SU-DHL-6 (cell line): ENCODE data around the gene AKAP8.

Source experiments
- EZH2phosphoT487 ChIP-seq: fragments of 200-600 bp; sonication (generic), shearing (Covaris generic); conservative IDR thresholded peaks from 2 replicates; pipeline ENCODE4 v1.6.1; 2018; ENCODE audit warnings: mild to moderate bottlenecking, antibody characterized with exemption, low read length, moderate library complexity, mixed read lengths
- TF ChIP-seq, protein P1 (sequence below): fragments of 200-600 bp; sonication (generic); IDR thresholded peaks from one replicate; pipeline ENCODE4 v1.5.1; 2017; ENCODE audit warnings: antibody characterized with exemption, mild to moderate bottlenecking, low read length, moderate library complexity; ENCODE audit not compliant: insufficient read depth, poor library complexity, severe bottlenecking

GRCh38 chr19:15400521-15401396, 21.2 kb upstream of the AKAP8 start:
- TF ChIP-seq, protein P1, sequence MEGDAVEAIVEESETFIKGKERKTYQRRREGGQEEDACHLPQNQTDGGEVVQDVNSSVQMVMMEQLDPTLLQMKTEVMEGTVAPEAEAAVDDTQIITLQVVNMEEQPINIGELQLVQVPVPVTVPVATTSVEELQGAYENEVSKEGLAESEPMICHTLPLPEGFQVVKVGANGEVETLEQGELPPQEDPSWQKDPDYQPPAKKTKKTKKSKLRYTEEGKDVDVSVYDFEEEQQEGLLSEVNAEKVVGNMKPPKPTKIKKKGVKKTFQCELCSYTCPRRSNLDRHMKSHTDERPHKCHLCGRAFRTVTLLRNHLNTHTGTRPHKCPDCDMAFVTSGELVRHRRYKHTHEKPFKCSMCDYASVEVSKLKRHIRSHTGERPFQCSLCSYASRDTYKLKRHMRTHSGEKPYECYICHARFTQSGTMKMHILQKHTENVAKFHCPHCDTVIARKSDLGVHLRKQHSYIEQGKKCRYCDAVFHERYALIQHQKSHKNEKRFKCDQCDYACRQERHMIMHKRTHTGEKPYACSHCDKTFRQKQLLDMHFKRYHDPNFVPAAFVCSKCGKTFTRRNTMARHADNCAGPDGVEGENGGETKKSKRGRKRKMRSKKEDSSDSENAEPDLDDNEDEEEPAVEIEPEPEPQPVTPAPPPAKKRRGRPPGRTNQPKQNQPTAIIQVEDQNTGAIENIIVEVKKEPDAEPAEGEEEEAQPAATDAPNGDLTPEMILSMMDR, result no peak
- no peak for TF ChIP-seq EZH2phosphoT487
